Activated gamma-delta T cell (primary cell): ENCODE data around the gene LGR4.
A peak's percentile ranks its signal among the peaks of the same experiment; 100 is the strongest.
"Not testable (repeated sequence)": the region's sequence is repeated elsewhere in the genome, so short reads cannot be mapped to it uniquely, and the experiment has no call there.

Experiments
- DNase-seq: peaks from one replicate; lab custom pipeline; 2025; lab: John Stamatoyannopoulos, UW
- total RNA-seq, 2 donors: gene quantifications; one replicate each; lab custom pipeline; 2026; lab: John Stamatoyannopoulos, UW

Gene LGR4
- total RNA-seq: 3.1 to 3.2 reads per million in 2 donors

GRCh38 chr11:27472398-27473016 lies at the start of gene LGR4:
Gene LGR4, minus strand, starts transcription at chr11:27472790. Its CDS starts 488 bp downstream, at chr11:27472302.
- peak; percentile 22 for DNase-seq

GRCh38 chr11:27520226-27520625 lies 47.6 kb upstream of the LGR4 start:
- no peak for DNase-seq

GRCh38 chr11:27518518-27518917 lies 45.9 kb upstream of the LGR4 start:
- DNase-seq: no peak

GRCh38 chr11:27517490-27517889 lies 44.9 kb upstream of the LGR4 start:
- DNase-seq: not testable (repeated sequence)

- DNase-seq: no peak
These were observed 42.0 kb upstream of the LGR4 start for GRCh38 chr11:27514558-27514957.

- no peak for DNase-seq
These were observed 41.5 kb upstream of the LGR4 start for GRCh38 chr11:27514076-27514475.

GRCh38 chr11:27513389-27513788 lies 40.8 kb upstream of the LGR4 start:
- no peak for DNase-seq

GRCh38 chr11:27512238-27512637 lies 39.6 kb upstream of the LGR4 start:
- no peak for DNase-seq

- DNase-seq: no peak
These were observed 37.3 kb upstream of the LGR4 start for GRCh38 chr11:27509908-27510307.

- no peak for DNase-seq
These were observed 35.1 kb upstream of the LGR4 start for GRCh38 chr11:27507557-27508322.

- peak; percentile 78 for DNase-seq
These were observed 33.9 kb upstream of the LGR4 start, which contains the start of gene LIN7C for GRCh38 chr11:27506200-27507182. Gene LIN7C, minus strand, starts transcription at chr11:27506769. Its CDS starts 17 bp downstream, at chr11:27506752.

GRCh38 chr11:27505781-27506180 lies 33.2 kb upstream of the LGR4 start:
- no peak for DNase-seq

GRCh38 chr11:27504205-27504604 lies 31.6 kb upstream of the LGR4 start:
- DNase-seq: no peak

GRCh38 chr11:27501100-27501499 lies 28.5 kb upstream of the LGR4 start:
- no peak for DNase-seq

GRCh38 chr11:27497911-27498310 lies 25.3 kb upstream of the LGR4 start:
- DNase-seq: no peak

- DNase-seq: no peak
These were observed 24.8 kb upstream of the LGR4 start for GRCh38 chr11:27497284-27497866.

- DNase-seq: no peak
These were observed 23.9 kb upstream of the LGR4 start for GRCh38 chr11:27496461-27496860.

GRCh38 chr11:27495710-27496300 lies 23.2 kb upstream of the LGR4 start:
- no peak for DNase-seq

- DNase-seq: no peak
These were observed 16.5 kb upstream of the LGR4 start for GRCh38 chr11:27489092-27489491.

- DNase-seq: no peak
These were observed 15.1 kb upstream of the LGR4 start for GRCh38 chr11:27487706-27488105.
